Measurements from ENCODE around the gene ARRB2.
A peak's percentile ranks its signal among the peaks of the same experiment; 100 is the strongest.

ARRB2 gene

GRCh38 chr17:4715063-4715744 is 4.8 kb downstream of the ARRB2 start:
- no peak for TF ChIP-seq CTCF (IDR thresholded peaks at IDR 0.05; ENCODE audit: extremely low read depth, missing control alignments)
- peak; percentile 47 for DNase-seq (ENCODE audit: low spot score)

- no peak for TF ChIP-seq CTCF (IDR thresholded peaks at IDR 0.05; ENCODE audit: extremely low read depth, missing control alignments)
- no peak for DNase-seq (ENCODE audit: low spot score)
These were observed 5.6 kb downstream of the ARRB2 start for GRCh38 chr17:4716081-4716480.

- no peak for TF ChIP-seq CTCF (IDR thresholded peaks at IDR 0.05; ENCODE audit: extremely low read depth, missing control alignments)
These were observed 7.4 kb downstream of the ARRB2 start for GRCh38 chr17:4717791-4718190.

GRCh38 chr17:4718276-4718675 is 7.8 kb downstream of the ARRB2 start:
- no peak for DNase-seq (ENCODE audit: low spot score)
- TF ChIP-seq CTCF (IDR thresholded peaks at IDR 0.05; ENCODE audit: extremely low read depth, missing control alignments) = no peak

More at GRCh38 chr17:4717791-4718190, 7.4 kb downstream of the ARRB2 start:
- DNase-seq (ENCODE audit: low spot score) = no peak

- TF ChIP-seq CTCF (IDR thresholded peaks at IDR 0.05; ENCODE audit: extremely low read depth, missing control alignments) = no peak
- no peak for DNase-seq (ENCODE audit: low spot score)
These were observed 8.7 kb downstream of the ARRB2 start for GRCh38 chr17:4719146-4719545.

GRCh38 chr17:4719684-4720221 is 9.3 kb downstream of the ARRB2 start:
- no peak for TF ChIP-seq CTCF (IDR thresholded peaks at IDR 0.05; ENCODE audit: extremely low read depth, missing control alignments)
- no peak for DNase-seq (ENCODE audit: low spot score)

- no peak for TF ChIP-seq CTCF (IDR thresholded peaks at IDR 0.05; ENCODE audit: extremely low read depth, missing control alignments)
- no peak for DNase-seq (ENCODE audit: low spot score)
These were observed 10.4 kb downstream of the ARRB2 start for GRCh38 chr17:4720787-4721186.

Data from GM20000 (cell line).